ENCODE measurements around the gene CRY2.

Gene CRY2

GRCh38 chr11:45925550-45925949 is 78.3 kb downstream of the CRY2 start:
- H3K9me3 Mint-ChIP-seq: no peaks in the 10 kb centered on the region
- peaks cover 7% of the 10 kb centered on the region for H3K36me3 Mint-ChIP-seq (ENCODE audit: low read depth)
- H3K27me3 Mint-ChIP-seq (ENCODE audit: low read depth): peaks cover 53% of the 10 kb centered on the region
- no peak for TF ChIP-seq CTCF (IDR thresholded peaks at IDR 0.05; ENCODE audit: unreplicated experiment in 3 of 3)
- peaks cover 21% of the 10 kb centered on the region for H3K4me1 Mint-ChIP-seq
- H3K27ac Mint-ChIP-seq: no peak overlapping the region
- no peak overlapping the region for H3K4me3 Mint-ChIP-seq

DNA sequence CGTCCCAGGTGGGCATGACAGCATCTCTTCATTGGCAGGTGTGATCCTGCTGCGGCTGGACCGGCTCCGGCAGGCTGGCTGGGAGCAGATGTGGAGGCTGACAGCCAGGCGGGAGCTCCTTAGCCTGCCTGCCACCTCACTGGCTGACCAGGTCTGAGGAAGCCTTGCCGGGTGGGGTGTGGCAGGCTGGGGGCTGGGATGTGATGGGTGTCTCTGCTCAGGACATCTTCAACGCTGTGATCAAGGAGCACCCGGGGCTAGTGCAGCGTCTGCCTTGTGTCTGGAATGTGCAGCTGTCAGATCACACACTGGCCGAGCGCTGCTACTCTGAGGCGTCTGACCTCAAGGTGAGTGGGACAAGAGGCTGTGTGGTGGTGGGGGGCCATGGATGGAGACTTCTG is 78.7 kb downstream of the CRY2 start:
- Mint-ChIP-seq H3K9me3 (no peaks in the 10 kb centered on the region), H3K4me3 (no peak overlapping the region), H3K27ac (no peak overlapping the region), H3K27me3 (ENCODE audit: low read depth) (peaks cover 48% of the 10 kb centered on the region), H3K36me3 (ENCODE audit: low read depth) (peaks cover 7% of the 10 kb centered on the region), H3K4me1 (peaks cover 21% of the 10 kb centered on the region)
- no peak for TF ChIP-seq CTCF (IDR thresholded peaks at IDR 0.05; ENCODE audit: unreplicated experiment in 3 of 3)

DNA sequence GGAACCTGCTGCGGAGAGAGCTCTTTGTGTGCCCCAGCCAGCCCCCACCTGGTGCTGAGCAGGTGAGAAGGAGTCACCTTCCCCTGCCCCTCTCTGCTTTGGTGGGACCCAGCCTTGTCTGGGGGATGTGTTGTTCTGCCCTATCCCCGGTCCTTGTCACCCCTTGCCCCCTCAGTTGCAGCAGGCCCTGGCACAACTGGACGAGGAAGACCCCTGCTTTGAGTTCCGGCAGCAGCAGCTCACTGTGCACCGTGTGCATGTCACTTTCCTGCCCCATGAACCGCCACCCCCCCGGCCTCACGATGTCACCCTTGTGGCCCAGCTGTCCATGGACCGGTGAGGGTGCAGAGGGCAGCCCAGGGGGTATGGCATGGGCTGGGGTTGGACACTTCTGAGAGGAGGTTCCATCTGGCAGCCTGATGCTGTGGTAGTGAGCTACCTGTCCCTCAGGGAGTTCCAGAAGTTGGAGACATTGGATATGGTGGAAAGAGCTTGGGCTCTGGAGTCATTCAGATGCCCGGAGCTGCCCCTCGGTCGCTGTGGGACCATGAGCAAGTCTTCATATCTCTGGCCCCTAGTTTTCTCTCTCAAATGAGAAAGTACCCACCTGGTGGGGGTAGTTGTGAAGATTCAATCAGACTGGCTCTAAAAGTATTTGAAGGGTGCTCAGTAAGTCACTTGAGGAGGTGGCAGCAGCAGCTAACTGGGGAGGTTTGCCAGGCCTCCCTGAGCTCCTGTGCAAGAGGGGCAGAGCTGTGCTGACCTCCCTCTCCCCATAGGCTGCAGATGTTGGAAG is 79.5 kb downstream of the CRY2 start:
- H3K4me1 Mint-ChIP-seq: peaks cover 14% of the 10 kb centered on the region
- no peak overlapping the region for H3K27ac Mint-ChIP-seq
- H3K36me3 Mint-ChIP-seq (ENCODE audit: low read depth): peaks cover 10% of the 10 kb centered on the region
- peaks cover 41% of the 10 kb centered on the region for H3K27me3 Mint-ChIP-seq (ENCODE audit: low read depth)
- H3K4me3 Mint-ChIP-seq: no peak overlapping the region
- no peak for TF ChIP-seq CTCF (IDR thresholded peaks at IDR 0.05; ENCODE audit: unreplicated experiment in 3 of 3)
- no peaks in the 10 kb centered on the region for H3K9me3 Mint-ChIP-seq

GRCh38 chr11:45927332-45927683 is 80.0 kb downstream of the CRY2 start:
- H3K27me3 Mint-ChIP-seq (ENCODE audit: low read depth): peaks cover 40% of the 10 kb centered on the region
- peaks cover 14% of the 10 kb centered on the region for H3K4me1 Mint-ChIP-seq
- peaks cover 12% of the 10 kb centered on the region for H3K36me3 Mint-ChIP-seq (ENCODE audit: low read depth)
- no peak overlapping the region for H3K4me3 Mint-ChIP-seq
- TF ChIP-seq CTCF (IDR thresholded peaks at IDR 0.05; ENCODE audit: unreplicated experiment in 3 of 3): no peak
- no peaks in the 10 kb centered on the region for H3K9me3 Mint-ChIP-seq
- no peak overlapping the region for H3K27ac Mint-ChIP-seq

GRCh38 chr11:45927684-45928413 is 80.6 kb downstream of the CRY2 start:
- peaks cover 14% of the 10 kb centered on the region for H3K4me1 Mint-ChIP-seq
- H3K36me3 Mint-ChIP-seq (ENCODE audit: low read depth): peaks cover 16% of the 10 kb centered on the region
- no peak overlapping the region for H3K4me3 Mint-ChIP-seq
- no peak for TF ChIP-seq CTCF (IDR thresholded peaks at IDR 0.05; ENCODE audit: unreplicated experiment in 3 of 3)
- no peaks in the 10 kb centered on the region for H3K9me3 Mint-ChIP-seq
- no peak overlapping the region for H3K27ac Mint-ChIP-seq
- H3K27me3 Mint-ChIP-seq (ENCODE audit: low read depth): peaks cover 40% of the 10 kb centered on the region

Measured in nephron (organoid).